CD4-positive, alpha-beta T cell treated with Interleukin-6 for 4 hours (primary cell): Measurements from ENCODE around the gene SLC51B.
"Not testable (repeated sequence)": the region's sequence is repeated elsewhere in the genome, so short reads cannot be mapped to it uniquely, and the experiment has no call there.

ENCODE experiments used
- DNase-seq: peaks from one replicate; pipeline ENCODE4 v3.0.0-alpha.2; 2020; ENCODE audit warnings: mixed read lengths

SLC51B gene

DNA sequence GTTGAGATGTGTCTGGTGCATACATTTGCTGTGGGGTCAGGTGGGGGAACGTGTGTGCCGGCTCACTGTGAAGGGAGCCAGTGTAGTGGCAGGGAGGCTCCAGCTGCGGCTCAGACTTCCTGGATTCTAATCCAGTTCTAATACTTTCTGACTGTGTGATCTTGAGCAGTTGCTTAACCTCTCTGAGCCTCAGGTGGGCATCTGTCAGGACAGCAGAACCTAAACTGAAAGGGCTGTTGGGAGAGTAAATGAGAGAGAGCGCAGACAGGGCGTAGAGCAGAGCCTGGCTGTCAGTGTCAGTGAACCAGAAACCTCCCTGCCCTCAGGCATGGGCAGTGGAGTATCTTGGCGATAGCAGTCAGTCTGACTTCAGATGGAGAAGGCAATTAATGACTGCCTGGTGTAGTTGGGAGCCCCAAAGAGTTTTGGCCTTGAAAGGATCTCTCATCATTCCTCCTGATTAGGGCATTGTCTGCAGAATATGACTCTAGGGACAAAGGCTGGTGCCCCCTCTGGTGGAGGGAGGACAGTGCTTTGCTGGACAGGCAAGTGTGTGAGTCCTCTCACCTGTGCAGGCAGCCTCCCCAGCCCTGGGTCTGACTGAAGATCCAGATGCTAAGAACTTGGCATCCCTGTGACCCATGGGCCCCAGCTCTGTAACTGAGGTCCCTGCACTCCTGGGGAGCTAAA lies 40.9 kb downstream of the SLC51B start:
- DNase-seq, result peak; percentile 11

DNA sequence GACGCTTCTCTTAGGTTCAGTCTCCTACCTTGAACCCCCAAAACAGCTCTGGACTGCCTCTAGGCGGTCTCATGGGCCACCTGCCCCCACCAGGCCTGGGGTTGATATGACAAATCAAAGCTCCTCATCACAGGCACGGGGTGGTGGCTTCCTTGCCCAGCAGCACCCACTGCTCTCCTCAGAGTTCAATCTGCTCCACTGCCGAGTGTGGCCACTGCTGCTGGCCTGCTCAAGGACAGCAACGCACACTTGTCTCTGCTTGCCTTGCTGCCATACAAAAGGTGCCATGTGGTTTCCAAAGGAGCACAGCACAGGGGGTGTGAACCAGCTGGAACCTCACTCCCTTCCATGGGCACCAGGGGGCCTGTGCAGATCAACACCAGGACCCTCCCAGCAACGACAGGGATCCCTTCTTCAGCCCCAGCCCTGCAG lies 41.5 kb downstream of the SLC51B start:
- DNase-seq, result peak; percentile 8

DNA sequence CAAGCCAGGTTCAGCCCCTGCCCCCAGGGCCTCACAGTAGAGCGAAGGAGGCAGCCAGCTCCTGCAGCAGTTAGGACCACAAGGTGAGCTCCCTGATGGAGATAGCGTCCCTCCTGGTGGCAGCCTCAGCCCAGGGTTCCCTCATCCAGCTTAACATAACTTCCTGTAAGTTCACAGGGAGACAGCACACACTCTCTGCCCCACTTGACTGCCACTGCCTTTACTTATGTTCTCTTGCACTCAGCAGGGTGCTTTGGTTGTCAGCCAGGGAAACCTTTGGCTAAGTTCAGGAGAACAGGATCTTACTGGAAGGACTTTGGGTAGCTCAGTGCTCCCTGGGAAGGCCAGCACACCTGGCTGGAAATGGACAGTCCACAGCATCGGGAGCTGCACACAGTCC lies 42.2 kb downstream of the SLC51B start:
- no peak for DNase-seq

DNA sequence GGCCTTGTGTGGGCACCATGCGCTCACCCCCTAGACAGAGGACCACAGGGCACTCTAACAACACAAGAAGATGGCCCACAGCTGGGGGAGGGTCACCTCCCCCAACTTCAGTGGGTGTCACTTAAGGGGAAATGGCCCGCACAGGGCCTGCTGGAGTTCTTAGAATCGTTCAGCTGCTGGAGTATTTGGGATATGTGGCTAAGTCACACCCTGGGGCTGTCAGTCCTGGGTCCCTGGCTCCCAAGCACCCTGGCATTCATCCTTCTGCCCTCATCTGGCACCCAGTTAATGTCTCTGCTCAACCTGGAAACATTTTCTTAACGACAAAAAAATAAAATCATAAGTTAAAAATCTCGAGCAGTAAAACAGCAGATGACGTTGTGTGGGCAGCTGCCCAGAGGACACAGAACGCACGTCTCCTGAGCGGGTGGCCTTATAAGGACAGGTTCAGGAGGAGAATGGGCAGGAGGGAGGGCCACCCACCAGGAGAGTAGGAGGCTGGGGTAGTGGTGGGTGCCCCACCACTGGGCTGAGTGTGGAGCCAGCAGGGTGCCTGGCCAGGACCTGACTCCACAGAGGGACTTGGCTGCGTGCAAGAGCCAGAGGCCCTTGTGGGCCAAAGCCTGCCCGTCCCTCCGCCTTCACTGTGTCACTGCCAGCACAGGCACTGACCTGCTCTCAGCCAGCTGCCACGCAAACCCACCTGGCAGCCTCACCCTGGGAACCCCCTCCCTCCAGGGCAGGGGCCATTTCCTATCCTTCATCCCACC lies 42.9 kb downstream of the SLC51B start:
- DNase-seq, result no peak

DNA sequence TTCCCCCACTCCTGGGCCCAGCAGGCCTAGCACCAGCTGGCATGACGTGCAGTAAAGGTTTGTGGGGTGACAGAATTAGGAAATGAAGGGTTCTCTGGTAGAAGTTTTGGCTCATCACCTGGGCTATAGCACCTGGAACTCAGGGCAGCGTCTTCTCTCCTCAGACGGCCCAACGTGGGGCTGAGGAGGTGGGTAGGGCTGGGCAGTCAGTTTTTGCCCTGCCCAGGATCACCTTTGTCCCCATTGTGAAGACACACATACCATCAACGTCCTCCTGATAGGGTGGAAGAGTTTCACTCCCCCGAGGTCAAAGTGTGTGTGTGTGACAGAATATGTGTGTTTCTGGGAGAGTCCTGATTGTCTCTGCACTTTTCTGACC lies 43.4 kb downstream of the SLC51B start:
- no peak for DNase-seq

DNA sequence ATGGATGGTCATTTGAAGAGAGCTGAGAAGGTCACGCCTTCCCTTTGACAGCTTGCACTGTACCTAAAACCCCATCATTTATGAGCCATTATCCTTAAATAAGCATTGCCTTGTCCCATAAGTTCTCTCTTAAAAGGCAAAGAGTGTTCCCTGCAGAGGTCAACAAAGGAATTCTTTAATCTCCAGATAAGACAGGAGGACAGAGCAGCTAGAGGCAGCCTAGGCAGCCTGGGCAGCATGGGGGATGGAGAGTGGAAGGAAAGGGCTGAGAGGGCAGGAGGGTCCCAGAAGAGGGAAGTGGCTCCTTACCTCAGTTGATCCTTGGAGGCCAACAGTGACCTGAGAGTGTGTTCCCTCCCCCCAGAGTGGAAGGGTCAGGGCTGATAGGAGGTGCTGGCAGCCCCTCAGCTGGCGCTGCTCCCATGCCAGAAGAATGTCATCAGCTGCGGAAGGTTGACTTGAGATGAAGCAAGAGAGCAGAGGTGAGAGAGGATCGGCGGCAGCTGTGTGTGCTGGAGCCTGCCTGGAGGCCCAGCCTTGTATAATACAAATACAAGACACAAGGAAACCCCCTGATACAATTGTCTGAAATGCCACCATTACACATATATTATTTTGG lies 44.1 kb downstream of the SLC51B start:
- DNase-seq, result no peak

DNA sequence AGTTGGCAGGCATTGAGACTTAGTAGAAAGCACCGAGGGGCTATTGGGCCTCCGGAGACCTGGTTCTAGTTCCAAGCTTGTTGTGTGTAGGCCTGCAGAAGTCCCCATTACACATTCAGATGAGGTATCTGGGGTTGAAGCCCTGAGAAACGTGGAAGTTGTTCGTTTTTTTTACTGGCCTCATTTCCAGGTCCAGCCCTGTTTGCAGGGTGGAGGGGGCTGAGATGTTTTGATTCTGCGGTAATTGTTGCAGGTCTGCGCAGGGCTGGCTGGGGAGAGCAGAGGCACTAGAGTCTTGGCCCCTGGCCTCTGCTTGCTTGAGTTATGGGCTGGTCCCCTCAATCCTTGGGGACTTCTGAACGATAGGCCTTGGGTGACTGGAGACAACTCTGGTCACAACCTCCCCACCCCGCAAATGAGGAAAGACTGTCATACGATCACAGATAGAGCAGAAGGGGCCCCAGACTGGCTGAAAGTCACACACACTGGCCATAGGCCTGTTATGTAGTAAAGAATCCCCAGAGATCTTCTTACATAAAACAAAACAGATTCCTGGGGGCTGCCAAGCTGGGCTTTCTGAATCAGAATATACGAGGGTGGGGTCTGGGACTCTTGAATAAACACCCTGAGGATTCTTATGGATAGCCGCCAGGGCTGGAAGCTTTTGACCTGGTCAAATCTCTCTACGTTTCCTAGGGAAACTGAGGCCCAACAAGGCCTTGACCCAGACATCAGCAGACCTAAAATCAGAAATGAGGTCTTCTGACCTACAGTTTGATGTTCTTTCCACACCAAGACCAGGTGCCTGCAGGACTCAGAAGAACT lies 47.0 kb downstream of the SLC51B start:
- DNase-seq, result no peak

DNA sequence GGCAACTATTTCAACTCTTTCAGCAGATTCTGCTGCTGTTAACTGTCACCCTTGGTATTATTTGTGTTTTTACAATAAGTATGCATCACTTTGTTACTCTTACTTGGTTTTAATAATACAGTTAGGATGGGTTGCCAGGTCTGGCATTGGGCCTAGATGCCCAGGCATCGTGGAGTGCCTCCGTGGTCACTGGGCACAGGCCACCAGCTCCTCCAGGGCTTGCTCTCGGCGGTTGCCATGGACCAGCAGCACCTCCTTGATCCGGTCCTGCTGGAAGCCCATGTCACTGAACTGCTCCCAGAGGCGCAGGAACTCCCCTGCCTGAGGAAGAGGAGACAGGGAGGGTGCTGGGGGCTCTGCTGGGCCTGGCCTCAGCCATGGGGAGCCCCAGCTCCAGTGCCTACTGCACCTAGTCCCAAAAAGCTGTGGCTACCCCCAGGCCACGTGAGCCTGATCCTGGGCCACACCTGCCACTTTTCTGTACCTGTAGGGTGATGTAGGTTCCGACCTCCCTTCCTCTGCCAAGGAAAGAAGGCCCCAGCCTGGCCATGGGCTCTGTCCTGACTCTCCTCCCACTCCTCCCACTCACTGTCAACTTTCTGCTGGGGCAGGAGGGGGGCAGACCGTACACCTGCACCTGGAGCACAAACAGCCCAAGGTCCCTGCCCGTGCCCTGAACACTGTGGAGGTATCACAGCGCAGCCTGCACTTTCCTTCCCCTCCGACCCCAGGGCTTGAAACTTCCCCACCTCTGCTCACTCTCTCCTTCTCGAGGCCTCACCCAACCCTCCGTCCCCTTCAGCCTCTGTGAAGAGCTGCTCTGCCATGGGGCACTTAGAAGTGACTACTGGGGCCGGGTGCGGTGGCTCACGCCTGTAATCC lies 48.0 kb downstream of the SLC51B start:
- no peak for DNase-seq

DNA sequence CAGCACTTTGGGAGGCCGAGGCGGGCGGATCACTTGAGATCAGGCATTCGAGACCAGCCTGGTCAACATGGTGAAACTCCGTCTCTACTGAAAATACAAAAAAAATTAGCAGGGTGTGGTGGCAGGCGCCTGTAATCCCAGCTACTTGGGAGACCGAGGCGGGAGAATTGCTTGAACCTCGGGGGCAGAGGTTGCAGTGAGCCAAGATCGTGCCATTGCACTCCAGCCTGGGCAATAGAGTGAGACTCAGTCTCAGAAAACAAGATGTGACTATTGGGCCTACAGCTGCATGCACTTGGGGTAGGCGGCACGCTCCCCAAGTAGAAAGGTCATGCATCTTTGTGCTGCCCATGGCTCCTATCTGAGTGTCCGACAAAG lies 48.6 kb downstream of the SLC51B start:
- not testable (repeated sequence) for DNase-seq

DNA sequence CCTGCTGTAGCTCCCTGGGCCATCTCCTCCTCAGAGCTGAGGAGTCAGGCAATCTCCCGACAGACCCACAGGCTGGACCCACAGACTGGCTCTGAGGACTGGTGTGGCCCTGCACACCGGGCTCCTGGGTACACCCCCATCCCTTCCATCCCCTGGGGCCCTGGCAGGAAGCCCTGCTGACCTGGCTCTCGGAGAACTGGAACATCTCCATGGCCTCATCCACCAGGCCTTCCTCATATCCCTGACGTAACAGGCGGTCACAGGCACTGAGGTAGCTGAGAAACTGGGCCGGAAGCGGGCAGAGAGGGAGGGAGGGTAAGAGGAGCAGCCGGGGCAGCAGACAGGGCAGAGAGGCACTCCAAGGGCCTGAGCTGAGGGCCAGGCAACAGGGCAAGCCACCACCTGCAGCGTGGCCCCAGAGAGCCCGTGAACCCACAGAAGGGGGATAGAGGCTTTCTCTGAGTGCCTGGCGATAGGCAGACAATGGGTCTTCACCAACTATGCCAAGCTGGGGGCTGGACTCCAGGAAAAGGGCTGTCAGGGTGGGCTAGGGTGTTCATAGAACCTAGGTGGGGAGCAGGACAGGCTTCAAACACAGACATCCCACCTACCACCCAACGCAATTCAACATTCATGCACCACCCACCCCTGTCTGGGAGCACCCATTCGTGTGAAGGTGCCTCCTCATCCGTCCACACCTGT lies 49.3 kb downstream of the SLC51B start:
- DNase-seq, result no peak

DNA sequence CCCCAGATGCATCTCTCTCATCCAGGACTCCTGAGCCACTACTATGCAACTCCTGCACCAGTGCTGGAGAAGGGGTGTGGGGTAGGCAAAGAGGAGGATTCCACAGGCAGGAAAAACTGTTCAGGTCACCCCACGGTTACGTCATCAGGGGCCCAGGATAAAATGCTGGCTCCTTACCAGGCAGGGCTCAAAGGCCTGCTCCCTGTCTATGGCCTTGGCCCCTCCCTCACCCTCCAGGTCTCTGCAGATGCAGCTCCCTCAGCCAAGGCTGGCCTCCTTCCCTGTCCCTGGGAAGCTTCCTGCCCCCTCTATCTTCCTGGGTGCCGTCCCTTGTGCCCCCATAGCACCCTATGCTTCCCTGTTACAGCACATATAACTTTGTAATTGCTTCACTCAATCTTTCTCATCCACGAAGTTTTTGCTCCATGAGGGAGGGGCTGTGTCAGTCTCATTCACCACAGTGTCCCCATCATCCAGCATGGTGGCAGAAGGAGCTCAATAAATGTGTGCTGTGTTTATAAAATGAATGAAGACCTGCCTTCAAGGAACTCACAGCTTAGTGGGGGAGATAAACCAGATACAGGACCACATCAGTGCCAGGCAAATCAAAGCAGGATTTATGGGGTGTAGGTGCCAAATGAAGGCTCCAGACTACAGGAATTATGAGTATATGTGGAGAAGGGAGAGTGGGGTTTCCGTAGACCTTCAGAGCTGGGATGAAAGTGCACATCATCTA lies 50.0 kb downstream of the SLC51B start:
- DNase-seq, result no peak

DNA sequence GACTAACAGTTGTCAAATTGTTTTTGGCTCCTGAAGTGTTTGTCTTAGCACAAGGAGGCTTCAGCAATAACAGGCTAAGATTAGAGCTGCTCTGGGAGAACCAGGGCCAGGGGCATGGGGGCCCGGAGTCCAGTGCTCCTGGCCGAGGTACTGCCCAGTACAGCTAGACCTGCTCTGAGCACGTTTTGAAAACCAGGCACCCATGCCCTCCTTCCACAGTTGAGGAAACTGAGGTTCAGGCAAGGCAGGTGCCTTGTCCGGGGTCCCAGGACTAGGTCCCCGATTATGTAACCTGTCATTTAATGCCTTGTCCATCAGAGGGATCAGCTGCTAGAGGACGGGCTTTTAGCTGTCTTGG lies 50.5 kb downstream of the SLC51B start:
- DNase-seq, result no peak

DNA sequence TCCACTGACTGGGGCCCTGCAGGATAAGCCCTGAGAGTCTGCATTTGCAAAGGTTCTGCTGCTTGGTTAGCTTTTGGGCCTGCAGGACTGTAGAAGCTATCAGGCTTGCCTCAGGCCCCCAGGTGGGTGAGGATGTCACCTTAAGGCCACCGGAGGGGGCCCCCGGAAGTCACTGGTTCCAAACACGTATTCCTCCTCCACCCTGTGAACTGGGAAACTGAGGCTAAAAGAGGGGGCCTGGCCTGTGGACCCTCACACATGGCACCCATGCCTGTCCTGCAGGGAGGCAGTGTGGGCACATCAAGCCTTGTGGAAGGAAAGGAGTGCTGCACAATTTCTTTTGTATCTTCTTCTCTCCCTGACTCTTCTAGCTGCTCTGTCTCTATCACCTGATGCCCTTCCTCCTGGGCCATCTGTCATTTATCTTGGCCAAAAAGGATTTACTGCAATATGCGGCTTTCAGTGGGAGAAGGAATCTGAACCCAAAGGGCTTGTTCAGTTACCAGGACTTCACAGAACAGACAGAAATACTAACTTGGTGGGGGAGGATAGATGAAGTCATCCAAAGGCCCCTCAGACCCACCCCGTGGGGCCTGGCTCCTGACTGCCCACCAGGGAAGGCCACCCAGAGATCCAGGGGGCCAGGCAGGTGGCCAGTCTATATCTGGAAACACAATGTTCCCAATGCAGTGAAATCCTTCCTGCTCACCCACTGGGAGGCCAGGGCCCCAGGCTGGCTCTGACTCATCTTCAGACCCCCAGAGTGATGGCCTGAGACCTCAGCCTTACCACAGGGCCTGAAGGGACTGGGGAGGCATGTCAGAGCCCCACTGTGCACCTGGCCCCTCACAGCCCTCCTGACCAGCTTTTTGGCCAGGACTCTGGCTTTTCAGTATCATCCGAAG lies 51.5 kb downstream of the SLC51B start:
- no peak for DNase-seq

DNA sequence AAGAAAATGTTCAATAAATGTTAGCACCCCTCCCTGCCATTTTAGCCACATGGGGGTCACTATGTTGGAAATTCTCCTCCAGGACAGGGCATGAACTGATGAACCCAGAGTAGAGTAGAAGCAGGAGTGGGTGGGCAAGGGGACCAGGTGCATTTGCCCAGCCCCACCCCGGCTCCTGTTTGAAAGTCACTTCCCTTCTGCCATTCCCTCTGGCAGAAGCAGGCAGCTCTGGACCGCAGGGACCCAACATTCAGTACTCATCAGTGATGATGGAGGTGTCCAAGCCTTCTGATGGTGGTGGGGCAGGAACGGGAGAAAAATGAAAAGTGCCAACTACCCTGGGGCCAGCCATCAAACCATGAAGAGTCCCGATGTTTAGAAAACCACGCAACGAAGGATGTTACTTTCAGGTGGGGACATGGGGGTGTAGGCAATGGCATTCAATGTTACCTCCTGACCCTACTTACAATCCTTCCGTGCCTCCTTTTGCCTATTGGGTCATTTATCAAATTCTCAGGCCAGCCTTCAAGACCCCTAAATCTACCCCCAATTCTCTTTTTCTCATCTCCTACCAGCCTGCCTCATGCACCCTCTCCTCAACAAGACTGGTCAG lies 52.6 kb downstream of the SLC51B start:
- no peak for DNase-seq

DNA sequence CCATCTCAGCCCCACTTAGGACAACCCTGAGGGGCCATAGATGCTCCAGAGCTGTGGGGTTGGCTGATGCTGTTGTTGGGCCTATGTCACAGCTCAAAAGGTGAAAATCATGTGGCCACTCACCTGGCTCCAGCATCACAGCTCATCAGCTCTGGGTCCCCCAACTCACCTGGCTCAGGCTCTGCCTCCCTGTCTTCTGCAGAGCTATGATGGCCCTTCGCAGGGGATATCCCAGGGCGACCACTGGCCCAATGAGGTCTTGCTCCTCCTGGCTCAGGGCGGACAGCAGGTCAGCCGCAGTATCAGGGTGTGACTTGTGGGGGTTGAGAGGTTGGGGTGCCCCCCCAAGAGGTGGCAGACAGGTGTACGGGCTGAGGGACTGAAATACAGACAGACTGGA lies 54.1 kb downstream of the SLC51B start:
- no peak for DNase-seq

DNA sequence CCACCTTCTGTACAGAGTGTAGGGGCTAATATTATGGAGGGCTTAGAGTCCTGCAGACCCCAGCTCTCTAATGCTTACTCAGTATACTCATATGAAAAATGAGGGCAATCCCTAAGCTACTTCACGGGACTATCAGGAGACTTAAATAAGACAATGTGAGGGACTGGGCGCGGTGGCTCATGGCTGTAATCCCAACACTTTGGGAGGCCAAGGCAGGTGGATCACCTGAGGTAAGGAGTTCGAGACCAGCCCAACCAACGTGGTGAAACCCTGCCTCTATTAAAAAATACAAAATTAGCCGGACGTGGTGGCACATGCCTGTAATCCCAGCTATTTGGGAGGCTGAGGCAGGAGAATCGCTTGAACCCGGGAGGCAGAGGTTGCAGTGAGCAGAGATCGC lies 54.6 kb downstream of the SLC51B start:
- DNase-seq, result not testable (repeated sequence)

DNA sequence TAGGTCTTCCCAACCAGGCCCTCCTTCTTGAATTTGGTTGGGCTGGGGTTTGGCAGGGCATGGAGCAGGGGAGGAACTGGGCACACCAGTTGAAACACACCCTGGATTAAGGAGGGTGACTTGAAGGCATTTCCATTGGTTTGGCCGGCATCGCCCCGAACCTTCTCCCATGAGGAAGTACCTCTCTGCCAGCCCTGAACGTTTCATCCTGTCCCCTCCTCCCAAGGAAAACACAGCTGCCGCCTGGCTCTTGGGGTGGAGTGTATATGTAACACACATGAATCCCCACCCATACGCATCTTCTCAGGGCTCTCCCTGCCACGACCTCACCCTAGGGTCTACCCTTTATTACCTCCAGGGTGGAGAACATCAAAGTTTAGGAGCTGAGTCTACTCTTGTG lies 55.3 kb downstream of the SLC51B start:
- no peak for DNase-seq

DNA sequence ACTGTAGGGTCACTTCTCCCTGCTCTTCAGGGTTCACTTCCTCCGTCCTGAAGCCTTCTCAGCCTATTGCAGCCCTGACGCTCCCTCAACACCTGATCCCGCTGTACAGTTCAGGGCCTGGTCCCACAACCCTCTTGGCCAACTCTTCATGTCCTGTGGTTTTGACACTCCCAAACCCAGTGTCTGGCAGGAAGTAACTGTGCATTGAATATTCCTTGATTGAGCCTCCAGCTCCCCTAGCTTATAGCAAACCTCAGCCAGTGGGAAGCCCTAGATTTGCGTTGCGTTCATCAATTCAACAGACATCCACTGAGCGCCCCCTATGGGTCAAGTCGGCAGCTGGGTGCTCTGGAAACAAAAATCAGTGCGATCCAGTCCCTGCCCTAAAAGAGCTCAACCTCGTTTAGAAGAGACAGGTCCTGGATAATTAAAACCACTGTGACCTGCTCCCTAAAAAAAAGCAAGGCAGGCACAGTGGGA lies 56.3 kb downstream of the SLC51B start:
- DNase-seq, result peak; percentile 60
